ENCODE data around the gene SEC14L6.

Gene SEC14L6

DNA sequence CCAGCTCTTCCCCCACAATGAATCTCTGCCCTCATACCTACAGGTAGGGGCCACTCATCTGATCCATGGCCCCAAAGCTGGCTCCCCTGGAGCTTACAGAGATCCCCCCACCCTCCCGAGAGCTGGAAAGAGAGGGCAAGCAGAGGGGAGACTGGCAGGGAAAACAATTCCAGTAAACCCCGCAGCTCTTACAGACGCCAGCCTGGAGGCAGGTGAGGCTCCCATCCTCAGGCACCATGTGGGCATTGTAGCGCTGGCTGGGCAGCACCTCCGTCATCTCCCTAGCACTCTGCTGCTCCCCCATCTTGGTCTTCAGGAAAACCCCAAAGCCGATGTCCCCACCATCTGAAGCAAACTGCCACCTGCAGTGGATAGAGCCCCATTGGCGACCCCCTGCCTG lies 55.2 kb downstream of the SEC14L6 start:
- no peaks in the 10 kb centered on the region for H3K9me3 ChIP-seq (replicated peaks; ENCODE audit: insufficient read depth, low read length)
- H4K20me1 ChIP-seq (ENCODE audit: insufficient read depth, low read length), result no peaks in the 10 kb centered on the region
- DNase-seq, result no peak
- no peak overlapping the region for H3K27ac ChIP-seq (ENCODE audit: low read length)
- no peak overlapping the region for H3K9ac ChIP-seq (ENCODE audit: low read length)
- H3K9me2 ChIP-seq (replicated peaks; ENCODE audit: insufficient read depth, low read length), result no peaks in the 10 kb centered on the region
- no peaks in the 10 kb centered on the region for H3K79me2 ChIP-seq (ENCODE audit: low read length)
- no peak overlapping the region for H3K4me2 ChIP-seq (ENCODE audit: low read depth, low read length)
- TF ChIP-seq, protein P1, sequence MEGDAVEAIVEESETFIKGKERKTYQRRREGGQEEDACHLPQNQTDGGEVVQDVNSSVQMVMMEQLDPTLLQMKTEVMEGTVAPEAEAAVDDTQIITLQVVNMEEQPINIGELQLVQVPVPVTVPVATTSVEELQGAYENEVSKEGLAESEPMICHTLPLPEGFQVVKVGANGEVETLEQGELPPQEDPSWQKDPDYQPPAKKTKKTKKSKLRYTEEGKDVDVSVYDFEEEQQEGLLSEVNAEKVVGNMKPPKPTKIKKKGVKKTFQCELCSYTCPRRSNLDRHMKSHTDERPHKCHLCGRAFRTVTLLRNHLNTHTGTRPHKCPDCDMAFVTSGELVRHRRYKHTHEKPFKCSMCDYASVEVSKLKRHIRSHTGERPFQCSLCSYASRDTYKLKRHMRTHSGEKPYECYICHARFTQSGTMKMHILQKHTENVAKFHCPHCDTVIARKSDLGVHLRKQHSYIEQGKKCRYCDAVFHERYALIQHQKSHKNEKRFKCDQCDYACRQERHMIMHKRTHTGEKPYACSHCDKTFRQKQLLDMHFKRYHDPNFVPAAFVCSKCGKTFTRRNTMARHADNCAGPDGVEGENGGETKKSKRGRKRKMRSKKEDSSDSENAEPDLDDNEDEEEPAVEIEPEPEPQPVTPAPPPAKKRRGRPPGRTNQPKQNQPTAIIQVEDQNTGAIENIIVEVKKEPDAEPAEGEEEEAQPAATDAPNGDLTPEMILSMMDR (IDR thresholded peaks at IDR 0.05; ENCODE audit: low read length), result no peak
- TF ChIP-seq EZH2phosphoT487 (IDR thresholded peaks at IDR 0.05; ENCODE audit: low read length) (no peak), EZH2 (optimal IDR thresholded peaks at IDR 0.05; ENCODE audit: low read depth, low read length) (no peak)
- H2AFZ ChIP-seq (ENCODE audit: low read length), result no peak overlapping the region
- H3K4me1 ChIP-seq (ENCODE audit: low read length), result no peaks in the 10 kb centered on the region
- H3K27me3 ChIP-seq (replicated peaks; ENCODE audit: insufficient read depth, low read length), result peaks cover 85% of the 10 kb centered on the region
- no peaks in the 10 kb centered on the region for H3F3A ChIP-seq (ENCODE audit: insufficient read depth, low read length)
- no peak overlapping the region for H3K4me3 ChIP-seq (ENCODE audit: low read length)
- H3K36me3 ChIP-seq (replicated peaks; ENCODE audit: insufficient read depth, low read length), result no peaks in the 10 kb centered on the region

DNA sequence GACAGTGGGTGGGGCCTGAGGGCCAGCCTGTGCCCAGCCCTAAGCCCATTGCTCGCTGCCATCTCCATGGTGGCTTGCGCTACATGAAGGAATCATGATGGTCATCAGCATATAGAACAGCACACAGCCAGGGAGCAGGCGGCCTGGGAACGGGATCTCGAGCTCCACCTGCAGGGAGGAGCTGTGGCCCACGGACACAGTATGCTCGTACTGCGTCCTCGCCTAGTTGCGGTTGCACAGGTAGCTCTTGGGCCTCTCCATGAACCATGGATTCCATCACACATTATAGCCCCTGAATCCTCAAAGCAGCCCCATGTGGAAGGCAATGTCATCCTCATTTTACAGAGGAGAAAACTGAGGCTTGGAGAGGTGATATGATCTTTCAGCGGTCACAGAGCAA lies 56.1 kb downstream of the SEC14L6 start:
- Histone ChIP-seq H3K27ac (ENCODE audit: low read length) (no peak overlapping the region), H3K9ac (ENCODE audit: low read length) (no peak overlapping the region), H2AFZ (ENCODE audit: low read length) (no peak overlapping the region), H3F3A (ENCODE audit: insufficient read depth, low read length) (no peaks in the 10 kb centered on the region), H3K36me3 (replicated peaks; ENCODE audit: insufficient read depth, low read length) (no peaks in the 10 kb centered on the region), H4K20me1 (ENCODE audit: insufficient read depth, low read length) (no peaks in the 10 kb centered on the region), H3K9me3 (replicated peaks; ENCODE audit: insufficient read depth, low read length) (no peaks in the 10 kb centered on the region), H3K4me2 (ENCODE audit: low read depth, low read length) (no peak overlapping the region), H3K79me2 (ENCODE audit: low read length) (no peaks in the 10 kb centered on the region), H3K9me2 (replicated peaks; ENCODE audit: insufficient read depth, low read length) (no peaks in the 10 kb centered on the region), H3K4me3 (ENCODE audit: low read length) (no peak overlapping the region), H3K4me1 (ENCODE audit: low read length) (no peaks in the 10 kb centered on the region), H3K27me3 (replicated peaks; ENCODE audit: insufficient read depth, low read length) (peaks cover 76% of the 10 kb centered on the region)
- DNase-seq, result peak; percentile 21
- TF ChIP-seq EZH2 (optimal IDR thresholded peaks at IDR 0.05; ENCODE audit: low read depth, low read length), result no peak
- TF ChIP-seq, protein P1 (IDR thresholded peaks at IDR 0.05; ENCODE audit: low read length), result peak; percentile 39; the same call in 1 of the 2 replicates

DNA sequence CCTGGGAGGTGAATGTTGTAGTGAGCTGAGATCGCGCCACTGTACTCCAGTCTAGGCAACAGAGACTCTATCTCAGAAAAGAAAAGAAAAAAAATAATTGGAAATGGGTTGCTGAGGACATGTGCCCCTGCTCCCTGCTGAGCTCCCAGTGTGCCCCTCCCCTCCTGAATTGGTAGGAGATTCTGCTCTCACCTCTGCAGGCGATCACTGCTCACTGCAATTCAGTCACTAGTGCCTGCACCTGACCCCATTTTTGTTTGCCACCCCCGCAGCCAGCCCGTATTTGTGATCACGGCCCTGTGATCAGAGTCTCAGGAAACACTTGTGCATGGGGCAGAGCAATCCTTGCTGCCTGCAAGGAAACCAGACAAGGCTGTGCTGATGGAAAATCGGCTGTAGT lies 58.4 kb downstream of the SEC14L6 start:
- no peak for DNase-seq
- no peak for TF ChIP-seq EZH2phosphoT487 (IDR thresholded peaks at IDR 0.05; ENCODE audit: low read length)
- TF ChIP-seq EZH2 (optimal IDR thresholded peaks at IDR 0.05; ENCODE audit: low read depth, low read length), result no peak
- TF ChIP-seq, protein P1 (IDR thresholded peaks at IDR 0.05; ENCODE audit: low read length), result no peak
- no peak overlapping the region for H2AFZ ChIP-seq (ENCODE audit: low read length)

More for the DNA sequence above, 58.4 kb downstream of the SEC14L6 start:
- Histone ChIP-seq H3K4me2 (ENCODE audit: low read depth, low read length) (no peak overlapping the region), H4K20me1 (ENCODE audit: insufficient read depth, low read length) (no peaks in the 10 kb centered on the region), H3K27me3 (replicated peaks; ENCODE audit: insufficient read depth, low read length) (peaks cover 69% of the 10 kb centered on the region), H3K9me2 (replicated peaks; ENCODE audit: insufficient read depth, low read length) (no peaks in the 10 kb centered on the region), H3K4me1 (ENCODE audit: low read length) (no peaks in the 10 kb centered on the region), H3K27ac (ENCODE audit: low read length) (no peak overlapping the region), H3K79me2 (ENCODE audit: low read length) (no peaks in the 10 kb centered on the region), H3K9me3 (replicated peaks; ENCODE audit: insufficient read depth, low read length) (no peaks in the 10 kb centered on the region), H3F3A (ENCODE audit: insufficient read depth, low read length) (no peaks in the 10 kb centered on the region), H3K9ac (ENCODE audit: low read length) (no peak overlapping the region), H3K4me3 (ENCODE audit: low read length) (no peak overlapping the region), H3K36me3 (replicated peaks; ENCODE audit: insufficient read depth, low read length) (no peaks in the 10 kb centered on the region)
